NCI-H345 treated with DMSO at 0.1 percent for 48 hours (cell line): ENCODE data around the gene OLFM1.
A peak's percentile ranks its signal among the peaks of the same experiment; 100 is the strongest.

Source experiments
- DNase-seq: peaks from one replicate; lab custom pipeline; 2025; ENCODE audit not compliant: unreplicated experiment; lab: John Stamatoyannopoulos, UW

Gene OLFM1

DNA sequence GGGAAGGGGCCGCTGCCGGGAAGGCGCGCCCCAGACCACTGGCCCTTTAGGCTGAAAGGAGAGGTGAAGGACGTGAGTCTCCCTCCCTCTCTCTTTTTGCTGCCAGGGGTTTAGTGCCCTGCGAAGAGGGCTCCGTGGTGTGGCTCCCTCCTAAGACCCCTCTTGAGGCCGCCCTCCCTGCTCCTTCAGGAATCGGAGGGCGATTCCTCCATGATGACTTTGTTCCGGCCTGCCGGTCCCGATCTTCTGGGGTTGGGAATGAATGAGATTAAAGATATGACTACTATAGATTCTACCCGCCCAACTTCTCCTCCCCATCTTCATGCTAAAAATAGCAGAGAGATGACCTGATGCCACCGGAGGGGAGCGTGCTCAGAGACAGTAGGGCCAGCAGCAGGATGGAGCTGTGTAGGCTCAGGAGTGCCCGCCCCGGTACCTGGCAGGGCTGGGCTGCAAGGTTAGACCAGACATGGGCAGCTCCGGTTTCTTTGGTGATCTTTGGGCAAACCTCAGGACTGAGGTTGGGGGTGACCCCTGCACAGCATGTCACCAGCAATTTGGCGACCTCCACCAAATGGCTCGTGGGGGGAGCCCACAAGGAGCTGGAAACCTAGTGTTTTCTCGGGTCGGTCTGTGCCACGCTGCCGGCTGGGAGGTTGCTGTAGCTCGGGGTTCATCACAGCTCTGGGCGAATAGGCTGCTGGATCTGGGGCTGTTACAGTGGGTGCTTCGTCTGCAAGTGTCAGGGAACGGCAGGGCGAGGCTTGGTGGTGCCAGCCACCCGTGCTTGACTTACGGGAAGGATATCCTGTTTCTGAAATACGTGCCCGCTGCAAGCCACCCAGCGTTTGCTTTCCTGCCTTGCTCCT is 1.7 kb downstream of the OLFM1 start:
- DNase-seq, result no peak

- no peak for DNase-seq
Measured at GRCh38 chr9:135090081-135090480, 2.6 kb downstream of the OLFM1 start.

DNA sequence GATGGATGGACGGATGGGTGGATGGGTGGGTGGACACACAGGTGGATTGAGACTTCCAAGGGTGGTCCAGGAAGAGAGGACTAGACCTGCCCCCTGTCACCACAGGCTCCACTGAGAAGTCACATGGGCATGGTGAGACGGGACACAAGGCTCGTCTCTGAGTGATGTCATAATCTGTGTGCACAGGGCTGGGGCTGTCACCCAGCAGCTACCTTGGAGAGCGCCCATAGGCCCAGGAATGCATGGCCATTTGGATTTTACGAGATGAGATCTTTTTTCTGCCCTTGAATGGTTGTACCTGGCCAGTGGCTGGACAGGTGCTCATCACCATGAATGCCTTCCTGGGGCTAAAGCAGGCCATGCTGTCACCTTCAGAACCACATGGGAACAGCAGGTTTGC is 3.1 kb downstream of the OLFM1 start:
- no peak for DNase-seq

DNA sequence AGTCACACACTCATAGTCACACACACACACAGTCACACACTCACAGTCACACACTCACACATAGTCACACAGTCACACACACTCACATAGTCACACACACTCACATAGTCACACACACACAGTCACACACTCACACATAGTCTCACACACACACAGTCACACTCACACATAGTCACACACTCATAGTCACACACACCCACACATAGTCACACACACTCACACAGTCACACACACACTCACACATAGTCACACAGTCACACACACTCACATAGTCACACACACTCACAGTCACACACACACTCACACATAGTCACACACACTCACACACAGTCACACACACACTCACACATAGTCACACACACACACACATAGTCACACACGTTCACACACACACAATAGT is 4.1 kb downstream of the OLFM1 start:
- DNase-seq, result no peak

DNA sequence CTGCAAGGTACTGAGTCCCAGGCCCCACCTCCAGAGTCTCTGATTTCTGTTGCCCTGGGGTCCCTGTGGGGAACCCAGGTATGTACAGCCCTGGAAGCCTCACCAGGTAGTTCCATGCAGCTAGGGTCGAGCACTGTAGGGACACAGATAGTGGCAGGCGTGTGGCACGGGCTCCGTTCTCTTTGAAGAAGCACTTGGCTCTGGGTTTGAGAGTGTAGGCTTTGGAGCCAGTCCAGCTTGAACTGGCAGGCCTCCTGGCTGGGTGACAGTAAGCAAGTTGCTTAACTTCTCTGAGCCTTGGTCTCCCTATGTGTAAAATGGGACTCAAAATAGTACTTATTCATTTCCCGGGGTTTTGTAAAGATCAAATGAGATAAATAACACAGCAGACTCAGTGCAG is 5.6 kb downstream of the OLFM1 start:
- no peak for DNase-seq

- no peak for DNase-seq
Measured at GRCh38 chr9:135093911-135094584, 6.6 kb downstream of the OLFM1 start.

GRCh38 chr9:135095470-135096407 is 8.3 kb downstream of the OLFM1 start:
- DNase-seq, result peak; percentile 42

- DNase-seq, result no peak
Measured at GRCh38 chr9:135096408-135096895, 9.0 kb downstream of the OLFM1 start.

- no peak for DNase-seq
Measured at GRCh38 chr9:135098400-135099105, 11.1 kb downstream of the OLFM1 start.

GRCh38 chr9:135099574-135099973 is 12.1 kb downstream of the OLFM1 start:
- no peak for DNase-seq

DNA sequence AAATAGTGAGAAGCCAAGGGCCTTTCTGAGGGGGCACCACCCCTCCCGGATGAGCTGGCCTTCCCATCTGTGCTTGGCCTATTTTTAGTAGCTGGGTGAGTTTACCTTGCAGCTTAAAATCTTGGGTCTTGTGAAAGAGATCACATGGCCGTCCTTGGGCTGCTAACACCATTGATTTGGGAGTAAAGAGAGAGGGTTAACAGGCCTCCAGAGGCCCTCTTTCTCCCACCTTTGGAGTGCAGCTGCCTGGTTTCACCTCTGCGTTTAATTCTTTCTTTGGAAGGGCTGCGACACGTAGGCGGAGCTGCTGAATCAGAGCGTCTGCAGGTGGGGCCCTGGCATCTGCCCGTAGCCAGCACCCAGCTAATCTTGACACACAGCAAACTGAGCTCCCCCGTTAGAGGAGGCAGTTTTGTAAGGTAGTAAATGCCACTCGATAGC is 12.8 kb downstream of the OLFM1 start:
- DNase-seq, result no peak

- DNase-seq, result no peak
Measured at GRCh38 chr9:135100725-135101410, 13.4 kb downstream of the OLFM1 start.

DNA sequence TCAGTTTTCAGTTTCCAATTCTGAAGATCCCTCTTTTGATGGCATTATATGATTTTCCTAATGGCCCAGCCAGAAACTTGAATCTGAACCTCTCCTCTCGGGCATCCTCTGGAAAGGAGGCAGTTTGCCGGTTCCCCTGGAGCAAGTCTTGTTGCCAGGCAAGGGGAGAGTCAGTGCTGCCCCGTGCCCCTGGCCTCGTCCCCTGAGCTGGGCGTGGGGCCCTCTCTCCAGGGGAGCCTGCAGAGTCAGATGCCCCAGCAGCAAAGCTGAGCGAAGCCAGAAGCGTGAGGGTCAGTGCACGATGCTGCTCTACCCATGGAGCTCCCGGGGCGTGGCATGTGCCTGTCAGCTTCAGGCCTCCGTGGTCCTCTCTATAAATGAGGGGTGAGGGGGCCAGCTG is 14.0 kb downstream of the OLFM1 start:
- no peak for DNase-seq

DNA sequence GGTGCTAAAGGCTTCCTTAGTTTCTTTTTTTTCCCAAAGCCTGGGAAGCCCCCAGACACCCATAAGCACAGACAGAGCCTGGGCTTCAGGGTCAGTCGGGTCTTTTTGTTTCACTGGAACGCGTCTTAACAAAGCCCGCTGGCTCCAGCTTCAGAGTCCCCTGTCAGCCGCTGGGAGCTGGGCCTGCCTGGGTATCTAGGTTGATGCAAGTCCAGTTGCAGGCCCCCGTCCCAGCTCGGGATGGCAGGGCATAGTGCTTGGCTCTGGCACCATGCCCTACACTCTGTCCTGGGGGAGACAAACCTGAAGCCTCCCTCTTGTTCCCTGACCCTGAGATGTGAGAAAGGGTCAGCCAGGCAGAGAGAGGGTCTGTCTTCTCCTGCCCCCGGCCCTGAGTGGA is 14.5 kb downstream of the OLFM1 start:
- no peak for DNase-seq

GRCh38 chr9:135102331-135102730 is 14.9 kb downstream of the OLFM1 start:
- no peak for DNase-seq

DNA sequence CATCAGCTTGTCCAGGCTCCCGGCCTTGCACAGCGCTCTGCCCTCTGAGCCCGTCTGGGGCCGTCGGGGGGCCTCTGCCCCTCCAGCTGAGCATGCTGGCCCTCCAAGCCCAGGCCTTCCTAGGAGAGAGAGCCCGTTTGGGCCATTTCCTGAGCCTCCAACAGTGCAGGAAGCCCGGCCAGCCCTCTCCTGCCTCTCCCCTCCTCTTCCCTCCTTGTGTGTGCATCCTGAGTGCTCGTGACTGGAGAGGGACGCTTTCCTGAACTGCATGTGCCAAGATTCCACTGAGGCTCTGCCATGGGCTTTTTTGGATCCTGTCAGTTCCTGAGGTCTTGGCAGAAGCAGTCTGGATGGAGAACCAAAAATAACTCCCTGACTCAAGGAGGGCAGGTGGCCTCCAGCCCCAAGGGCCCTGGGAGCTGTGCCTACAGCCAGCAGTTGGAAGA is 15.6 kb downstream of the OLFM1 start:
- DNase-seq, result no peak

GRCh38 chr9:135103931-135104639 is 16.6 kb downstream of the OLFM1 start:
- no peak for DNase-seq

GRCh38 chr9:135104761-135105160 is 17.3 kb downstream of the OLFM1 start:
- no peak for DNase-seq

GRCh38 chr9:135105211-135105745 is 17.8 kb downstream of the OLFM1 start:
- DNase-seq, result no peak
